GM12892 (cell line): ENCODE results near the gene DNTT.

ENCODE experiments used
- POLR2A ChIP-seq: IDR thresholded peaks from 2 replicates; pipeline ENCODE4 v1.6.1; 2011; ENCODE audit warnings: low read depth, low read length, control low read depth
- TAF1 ChIP-seq: IDR thresholded peaks from 2 replicates; pipeline ENCODE4 v1.6.1; 2011; ENCODE audit warnings: low read depth, mild to moderate bottlenecking, control low read depth, low read length, borderline replicate concordance

DNA sequence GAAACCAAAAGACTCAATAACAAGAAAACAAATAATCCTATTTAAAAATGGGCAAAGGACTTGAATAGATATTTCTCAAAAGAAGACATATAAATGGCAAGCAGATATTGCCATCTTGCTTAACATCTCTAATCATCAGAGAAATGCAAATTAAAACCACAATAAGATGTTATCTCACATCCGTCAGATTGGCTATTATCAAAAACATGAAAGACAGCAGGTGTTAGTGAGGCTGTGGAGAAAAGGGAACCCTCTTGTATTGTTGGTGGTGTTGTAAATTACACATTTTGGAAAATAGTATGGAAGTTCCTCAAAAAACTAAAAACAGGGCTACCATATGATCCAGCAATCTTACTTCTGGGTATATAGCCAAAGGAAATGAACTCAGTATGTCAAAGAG is 28.9 kb downstream of the DNTT start:
- TF ChIP-seq TAF1 (no peak), POLR2A (no peak)
